Skeletal muscle cell (primary cell): ENCODE measurements around the gene SIRT7.
"Not testable (repeated sequence)": the region's sequence is repeated elsewhere in the genome, so short reads cannot be mapped to it uniquely, and the experiment has no call there.

Experiments
- DNase-seq: peaks from one replicate; pipeline ENCODE4 v3.0.0-alpha.2; 2010; ENCODE audit warnings: low read depth
- H3K4me3 ChIP-seq: 2 replicates; pipeline ENCODE4 v1.5.1; 2011; ENCODE audit warnings: low read depth, mild to moderate bottlenecking, control low read depth, low read length, moderate library complexity

The SIRT7 gene

DNA sequence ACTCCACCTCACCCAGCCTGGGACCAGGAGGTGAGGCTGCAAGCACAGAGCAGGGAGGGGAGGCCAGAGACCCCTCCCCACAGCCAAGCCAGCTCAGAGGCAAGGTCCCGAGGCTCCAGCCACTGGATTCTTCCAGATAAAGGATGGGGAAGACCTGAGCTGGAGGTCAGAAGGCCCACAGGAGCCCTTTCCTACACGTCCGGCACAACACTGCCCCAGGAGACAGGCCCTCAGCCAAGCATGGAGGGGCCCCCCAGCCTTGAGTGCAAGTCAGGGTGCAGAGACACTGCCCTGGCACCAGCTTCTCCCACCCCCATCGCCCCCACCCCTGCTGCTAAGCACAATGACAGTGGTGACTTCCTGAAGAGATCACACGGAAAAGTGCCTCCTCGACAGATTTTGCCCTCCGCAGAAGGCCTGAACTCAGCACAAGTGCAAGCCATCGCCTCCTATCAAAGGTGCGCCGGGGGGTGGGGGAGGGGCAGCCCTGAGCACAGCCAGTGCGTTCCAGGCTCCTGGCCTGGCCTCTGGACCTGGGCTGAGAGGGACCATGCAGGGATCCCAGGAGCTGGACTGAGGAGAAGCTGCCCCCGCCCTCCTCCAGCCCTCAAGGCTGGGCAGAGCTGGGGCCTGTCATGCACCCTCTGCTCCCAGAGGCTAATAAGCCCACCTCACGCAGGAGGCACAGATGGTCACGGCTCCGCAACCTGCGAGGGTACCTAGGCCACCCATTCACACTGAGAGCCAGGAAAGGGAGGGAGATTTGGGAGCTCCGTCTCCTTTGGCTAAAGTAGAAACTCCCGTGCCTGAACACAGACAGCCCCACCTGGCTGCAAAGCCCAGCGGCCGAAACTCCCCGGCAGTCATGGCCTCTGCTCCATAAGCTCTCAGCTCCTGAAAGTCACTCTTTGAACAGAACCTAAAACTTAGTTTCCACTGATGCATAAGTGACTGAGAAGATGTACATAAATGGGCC lies 6.9 kb upstream of the SIRT7 start:
- H3K4me3 ChIP-seq = no peak overlapping the region
- no peak for DNase-seq

DNA sequence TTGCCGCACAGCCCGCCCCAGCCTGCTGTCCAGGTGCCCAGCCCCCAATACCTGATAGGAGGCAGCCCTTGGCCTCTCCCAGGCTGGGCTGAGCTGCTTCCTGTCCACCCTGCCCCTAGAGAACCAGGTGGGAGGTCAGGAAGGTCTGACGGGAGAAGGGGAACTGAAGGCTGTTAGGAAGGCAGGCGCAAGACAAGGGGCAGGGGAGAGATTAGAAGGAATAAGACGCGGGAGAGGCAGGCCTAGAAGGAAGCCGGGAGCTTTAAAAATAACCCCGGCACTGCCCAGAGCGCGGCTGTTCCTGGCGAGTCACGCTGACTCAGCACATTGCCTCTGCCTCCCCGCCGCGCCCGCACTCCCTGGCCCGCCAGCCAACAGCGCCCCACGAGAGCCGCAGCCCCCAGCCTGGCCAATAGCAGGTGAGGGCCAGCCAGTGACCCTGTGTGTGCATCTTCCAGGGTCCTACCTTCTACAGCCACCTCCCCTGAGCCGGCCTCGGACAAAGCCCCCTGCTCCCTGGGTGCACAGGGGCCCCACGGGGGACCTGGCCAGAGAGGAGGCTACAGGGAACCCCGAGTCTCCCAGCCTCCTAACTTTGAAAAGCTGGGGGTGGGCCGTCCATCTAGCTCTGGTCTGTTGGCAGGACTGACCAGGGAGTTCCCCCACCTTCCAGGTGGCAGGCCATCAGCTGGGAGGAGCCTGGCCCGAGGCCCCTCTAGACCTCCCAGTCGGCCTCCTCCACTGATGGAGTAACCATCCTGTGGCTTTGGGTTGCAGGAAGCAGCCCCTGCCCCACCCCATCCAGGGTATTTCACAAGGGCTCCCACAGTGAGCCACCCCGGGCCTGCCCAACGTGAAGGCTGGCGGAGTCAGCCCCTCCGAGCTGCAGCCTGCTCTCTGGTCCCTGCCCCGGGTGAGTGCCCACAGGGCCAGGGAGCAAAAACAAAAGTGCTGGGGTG lies 5.6 kb upstream of the SIRT7 start:
- peak overlapping the region; percentile 27 for H3K4me3 ChIP-seq
- DNase-seq = peak; percentile 45

DNA sequence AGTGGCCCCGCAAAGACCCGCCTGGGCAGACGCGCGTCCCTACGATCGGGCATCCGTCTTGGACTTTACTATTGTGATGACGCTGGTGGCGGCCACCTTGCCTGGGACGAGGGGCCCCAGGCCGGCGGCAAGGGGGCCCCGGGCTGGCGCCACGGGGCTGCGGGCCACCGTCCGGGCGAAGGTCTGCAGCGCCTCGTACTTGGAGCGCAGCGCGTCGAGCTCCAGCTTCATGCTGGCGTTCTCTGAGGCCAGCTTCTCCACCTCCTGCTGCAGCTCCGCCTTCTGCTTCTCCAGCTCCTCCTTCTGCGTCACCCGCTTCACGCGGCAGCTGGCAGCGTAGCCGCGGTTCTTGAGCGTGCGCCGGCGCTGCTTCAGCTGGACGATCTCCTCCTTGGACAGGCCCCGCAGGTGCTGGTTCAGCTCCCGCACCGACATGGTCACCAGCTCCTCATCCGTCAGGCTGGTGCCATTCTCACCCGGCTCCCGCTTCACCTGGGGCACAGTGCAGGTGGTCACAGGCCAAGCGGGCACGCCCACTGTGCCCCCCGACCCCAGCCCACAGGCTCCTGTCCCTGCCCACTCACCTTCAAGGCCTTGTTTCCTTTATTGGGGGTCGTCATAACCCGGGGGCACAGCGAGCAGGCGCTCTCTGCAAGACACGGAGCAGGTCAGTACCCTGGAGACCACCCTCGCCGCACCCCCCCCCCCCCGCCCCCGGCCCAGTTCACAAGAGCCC lies 4.8 kb upstream of the SIRT7 start:
- DNase-seq = no peak
- H3K4me3 ChIP-seq = peak overlapping the region; percentile 27

DNA sequence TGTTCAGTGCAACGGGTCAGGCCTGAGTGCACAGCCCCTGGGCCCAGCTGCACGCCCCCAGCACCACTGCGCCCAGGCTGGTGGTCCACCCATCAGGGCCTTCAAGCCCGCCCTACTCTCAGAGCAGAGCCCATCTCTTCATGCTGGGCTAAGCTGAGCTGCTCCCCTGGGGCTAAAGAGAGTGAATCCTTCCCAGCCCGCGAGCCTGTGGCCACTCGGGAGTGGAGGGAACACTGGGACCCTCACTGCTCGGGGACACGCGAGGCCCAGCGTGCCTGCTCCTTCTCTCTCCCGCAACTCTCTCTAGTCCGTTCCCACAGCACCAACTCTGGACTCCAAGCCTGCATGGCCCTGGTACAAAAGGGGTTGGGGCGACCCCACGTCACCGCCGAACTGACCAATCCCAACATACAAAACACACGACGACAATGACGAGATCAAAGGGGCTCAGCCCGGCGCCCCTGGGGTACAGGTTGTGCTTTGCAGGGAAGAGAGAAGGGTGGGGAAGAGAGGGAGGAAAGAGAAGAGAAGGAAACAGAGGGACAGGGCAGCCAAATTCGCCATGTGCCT lies 4.1 kb upstream of the SIRT7 start:
- no peak overlapping the region for H3K4me3 ChIP-seq
- DNase-seq = no peak

DNA sequence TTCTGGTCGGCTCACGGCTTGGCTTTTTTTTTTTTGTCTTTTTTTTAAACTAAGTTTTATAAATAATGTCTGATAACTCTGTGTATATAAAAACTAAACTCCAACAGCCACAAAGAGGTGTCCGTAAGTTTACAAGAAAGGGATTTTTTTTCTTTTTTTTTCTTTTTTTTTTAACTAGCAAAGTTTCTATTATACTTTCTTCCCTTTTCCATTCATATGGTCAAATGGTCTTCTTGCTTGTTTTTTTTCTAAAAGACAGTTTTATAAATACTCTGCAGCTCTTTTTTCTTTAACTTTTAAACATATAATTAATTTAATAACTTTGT lies 3.5 kb upstream of the SIRT7 start:
- no peak for DNase-seq
- no peak overlapping the region for H3K4me3 ChIP-seq

DNA sequence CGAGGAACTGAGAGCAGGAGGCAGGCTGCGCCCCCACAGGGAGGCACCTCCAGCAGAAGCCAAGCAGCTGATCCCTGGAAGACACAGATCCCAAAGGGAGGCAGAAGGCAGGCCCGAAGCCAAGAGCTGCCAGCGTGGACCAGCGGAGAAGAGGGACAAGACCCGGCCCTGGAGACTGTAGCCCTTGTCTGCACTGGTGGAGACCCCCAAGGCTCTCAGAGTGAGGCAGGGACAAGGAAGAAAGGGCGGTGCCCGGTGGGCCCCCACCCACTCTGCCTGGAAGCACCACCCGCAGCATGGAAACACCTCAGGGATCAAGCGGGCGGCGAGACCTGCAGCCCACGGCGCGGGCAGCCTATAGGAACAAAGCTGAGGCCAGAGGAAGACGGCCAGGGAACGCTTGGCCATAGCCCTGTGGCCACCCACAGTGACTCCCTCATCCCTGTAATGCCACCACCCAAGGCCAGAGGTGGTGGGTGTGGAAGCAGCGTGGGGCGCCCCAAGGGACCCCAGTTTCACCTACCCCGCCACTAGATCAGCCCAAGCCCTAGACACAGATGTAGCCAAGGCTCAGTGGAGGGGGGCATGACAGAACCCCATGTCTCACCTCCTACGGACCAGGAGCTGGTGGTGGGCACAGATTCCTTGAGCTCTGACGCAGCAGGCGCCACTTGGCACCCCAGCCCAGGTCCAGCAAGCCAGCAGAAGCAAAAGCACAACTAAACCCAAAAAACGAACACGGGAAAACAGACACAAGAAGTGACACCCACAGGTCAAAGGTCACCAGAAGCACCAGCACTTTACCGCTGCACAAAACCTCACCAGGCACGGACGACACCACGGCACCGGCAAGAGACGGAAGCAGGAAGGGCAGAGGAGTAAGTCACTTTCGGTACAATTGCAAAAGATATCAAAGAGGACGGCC lies 2.9 kb upstream of the SIRT7 start:
- no peak for DNase-seq
- no peak overlapping the region for H3K4me3 ChIP-seq

DNA sequence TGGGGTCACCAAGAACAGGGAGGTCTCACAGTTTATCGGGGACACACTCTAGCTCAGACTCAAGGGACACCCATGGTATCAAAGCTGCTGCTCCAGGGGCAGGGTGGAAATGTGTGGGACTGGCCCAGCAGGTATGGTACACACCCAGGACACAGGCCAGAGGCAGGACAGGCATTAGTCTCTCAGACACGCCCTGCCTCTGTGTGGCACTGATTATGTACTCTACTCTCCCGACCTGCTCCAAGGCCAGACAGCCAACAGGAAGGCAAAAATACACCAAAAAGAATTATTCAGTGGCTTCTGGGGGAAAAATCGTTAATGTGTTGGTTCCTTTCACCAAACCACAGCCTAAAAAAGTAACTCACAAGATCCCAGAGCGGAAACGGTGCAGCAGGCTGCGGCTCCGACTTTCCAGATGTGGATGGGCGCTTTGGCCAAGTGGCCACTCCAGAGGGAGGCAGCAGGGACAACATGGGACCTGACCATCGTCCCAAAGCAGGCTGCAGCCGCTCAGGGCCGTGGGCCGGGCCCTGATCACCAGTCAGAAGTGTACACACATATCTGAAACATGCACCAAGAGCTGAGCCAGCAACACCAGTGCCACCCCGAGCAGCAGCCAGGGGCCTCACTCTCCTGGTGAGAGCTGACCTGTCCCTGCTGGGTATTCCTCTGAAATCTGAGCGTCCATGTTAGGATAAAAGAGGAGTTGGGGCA lies 1.0 kb upstream of the SIRT7 start:
- no peak overlapping the region for H3K4me3 ChIP-seq
- DNase-seq = no peak

DNA sequence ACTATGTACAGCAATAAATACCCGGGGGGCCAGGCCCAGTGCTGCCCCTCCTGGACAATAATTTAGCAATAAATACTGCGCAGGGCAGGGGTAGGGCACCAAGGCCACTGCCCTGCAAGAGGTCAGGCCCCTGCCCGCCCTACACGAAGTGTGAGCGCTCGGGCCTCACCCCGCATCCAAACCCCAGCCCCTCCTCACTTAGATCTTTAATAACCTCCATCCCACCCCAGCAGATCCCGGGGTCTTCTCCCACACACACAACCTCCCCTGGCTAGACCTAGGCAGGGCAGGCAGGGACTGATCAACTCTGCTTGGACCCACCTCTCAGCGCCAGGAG lies 325 bp upstream of the SIRT7 start:
- DNase-seq = not testable (repeated sequence)
- H3K4me3 ChIP-seq = peak overlapping the region; percentile 7

DNA sequence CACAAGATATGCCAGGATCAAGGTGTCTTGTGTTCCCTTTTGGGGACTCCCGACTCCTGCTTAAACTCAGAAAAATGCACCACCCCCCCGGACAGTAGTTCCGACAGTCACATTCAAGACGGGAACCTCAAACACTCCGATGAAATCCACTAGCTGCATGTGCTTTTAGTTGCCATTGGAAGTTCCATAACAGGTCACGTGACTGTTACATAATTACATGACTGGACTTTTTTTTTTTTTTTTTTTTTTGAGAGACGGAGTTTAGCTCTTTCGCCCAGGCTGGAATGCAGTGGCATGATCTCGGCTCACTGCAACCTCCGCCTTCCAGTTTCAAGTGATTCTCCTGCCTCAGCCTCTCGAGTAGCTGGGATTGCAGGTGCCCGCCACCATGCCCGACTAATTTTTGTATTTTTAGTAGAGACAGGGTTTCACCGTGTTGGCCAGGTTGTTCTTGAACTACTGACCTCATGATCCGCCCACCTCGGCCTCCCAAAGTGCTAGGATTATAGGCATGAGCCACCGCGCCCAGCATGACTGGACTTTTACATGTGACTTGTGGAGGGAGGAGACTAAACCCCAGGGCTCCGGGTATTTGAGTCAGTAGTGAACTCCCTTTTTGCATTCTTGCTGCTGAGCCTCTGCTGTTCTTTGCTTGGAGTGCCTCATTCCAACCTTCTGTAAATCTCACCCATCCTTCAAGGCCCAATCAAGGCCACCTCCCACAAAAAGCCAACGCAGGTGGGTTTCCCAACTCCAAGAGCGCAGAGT lies 1.6 kb downstream of the SIRT7 start:
- no peak for DNase-seq
- H3K4me3 ChIP-seq = peak overlapping the region; percentile 66

DNA sequence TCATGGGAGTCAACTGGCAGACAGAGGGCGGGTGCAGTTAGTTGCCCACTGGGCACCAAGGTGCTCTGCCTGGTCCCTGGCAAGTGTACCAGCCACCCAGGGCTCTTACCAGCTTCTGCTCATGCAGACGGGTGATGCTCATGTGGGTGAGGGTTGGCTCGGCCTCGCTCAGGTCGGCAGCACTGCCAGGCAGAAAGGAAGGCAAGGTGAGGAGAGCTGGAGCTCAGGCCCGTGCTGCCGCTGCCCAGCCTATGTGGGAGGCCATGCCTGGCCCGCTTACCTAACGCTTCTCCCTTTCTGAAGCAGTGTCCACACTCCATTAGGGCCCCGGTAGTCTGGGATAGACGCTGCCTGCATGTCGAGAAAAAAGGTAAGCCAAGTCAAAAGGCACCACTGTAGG lies 2.6 kb downstream of the SIRT7 start:
- no peak for DNase-seq
- no peak overlapping the region for H3K4me3 ChIP-seq

DNA sequence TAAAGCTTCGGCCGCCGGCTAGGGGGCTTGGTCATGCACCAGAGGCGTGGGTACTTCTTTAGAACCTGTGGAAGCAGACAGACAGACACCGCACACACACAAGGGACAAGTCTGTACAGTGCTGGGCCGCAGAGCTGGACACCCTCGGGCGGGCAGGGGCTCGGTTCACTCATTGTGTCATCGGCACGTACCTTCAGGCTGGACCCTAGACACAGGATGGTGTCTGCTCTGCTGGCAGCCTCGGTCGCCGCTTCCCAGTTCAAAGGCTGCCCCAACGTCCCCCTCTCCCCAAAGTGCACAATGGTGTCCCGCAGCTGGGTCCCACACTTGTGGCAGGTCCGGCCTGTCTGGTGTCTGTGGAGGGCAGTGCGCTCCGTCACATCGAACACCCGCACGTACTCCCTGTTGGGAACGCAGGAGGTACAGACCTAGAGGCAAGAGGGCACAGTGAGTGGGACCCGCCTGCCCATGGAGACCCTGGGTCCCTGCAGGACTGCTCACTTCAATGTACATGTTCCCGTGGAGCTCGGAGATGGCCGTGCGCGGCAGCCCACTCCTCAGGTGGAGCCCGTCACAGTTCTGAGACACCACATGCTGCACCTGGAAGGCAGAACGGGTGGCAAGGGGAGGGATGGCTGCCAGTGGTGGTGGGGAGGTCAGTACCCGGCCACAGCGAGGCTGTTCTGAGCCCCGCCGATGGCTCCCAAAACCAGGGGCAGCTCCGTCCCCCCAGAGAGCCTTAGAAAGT lies 3.7 kb downstream of the SIRT7 start:
- no peak overlapping the region for H3K4me3 ChIP-seq
- DNase-seq = no peak

DNA sequence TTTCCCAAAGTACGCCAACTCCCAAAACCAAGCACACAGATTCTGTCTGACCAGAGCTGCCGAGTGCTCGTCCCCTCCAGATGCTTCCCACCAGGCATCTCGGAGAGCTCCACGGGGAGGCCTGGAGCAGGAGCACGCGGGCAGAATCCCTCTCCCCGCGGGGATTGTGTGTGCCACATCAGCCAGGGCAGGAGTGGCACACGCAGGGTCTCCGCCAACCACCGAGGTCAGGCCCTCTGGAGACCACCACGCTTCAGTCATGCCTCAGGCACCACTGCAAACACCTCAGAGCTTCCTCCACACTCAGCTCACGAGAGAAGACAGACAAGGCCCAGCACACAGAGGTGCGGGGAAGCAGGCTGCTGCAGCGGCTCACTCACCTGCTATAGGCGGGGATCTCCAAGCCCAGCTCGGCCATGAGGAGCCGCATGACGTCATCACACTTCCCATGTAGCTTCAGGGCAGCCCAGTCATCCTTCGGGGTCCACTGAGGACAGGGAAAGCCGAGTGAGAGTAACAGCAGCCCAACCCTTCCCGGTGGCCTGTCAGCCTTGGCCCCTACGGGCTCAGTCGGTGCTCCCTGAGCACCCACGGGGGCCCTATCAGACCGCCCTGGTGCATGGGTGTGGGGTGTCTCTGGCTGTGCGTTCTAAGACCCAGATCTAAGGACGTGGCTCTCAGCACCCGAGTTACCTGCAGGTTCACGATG lies 4.4 kb downstream of the SIRT7 start:
- H3K4me3 ChIP-seq = no peak overlapping the region

DNA sequence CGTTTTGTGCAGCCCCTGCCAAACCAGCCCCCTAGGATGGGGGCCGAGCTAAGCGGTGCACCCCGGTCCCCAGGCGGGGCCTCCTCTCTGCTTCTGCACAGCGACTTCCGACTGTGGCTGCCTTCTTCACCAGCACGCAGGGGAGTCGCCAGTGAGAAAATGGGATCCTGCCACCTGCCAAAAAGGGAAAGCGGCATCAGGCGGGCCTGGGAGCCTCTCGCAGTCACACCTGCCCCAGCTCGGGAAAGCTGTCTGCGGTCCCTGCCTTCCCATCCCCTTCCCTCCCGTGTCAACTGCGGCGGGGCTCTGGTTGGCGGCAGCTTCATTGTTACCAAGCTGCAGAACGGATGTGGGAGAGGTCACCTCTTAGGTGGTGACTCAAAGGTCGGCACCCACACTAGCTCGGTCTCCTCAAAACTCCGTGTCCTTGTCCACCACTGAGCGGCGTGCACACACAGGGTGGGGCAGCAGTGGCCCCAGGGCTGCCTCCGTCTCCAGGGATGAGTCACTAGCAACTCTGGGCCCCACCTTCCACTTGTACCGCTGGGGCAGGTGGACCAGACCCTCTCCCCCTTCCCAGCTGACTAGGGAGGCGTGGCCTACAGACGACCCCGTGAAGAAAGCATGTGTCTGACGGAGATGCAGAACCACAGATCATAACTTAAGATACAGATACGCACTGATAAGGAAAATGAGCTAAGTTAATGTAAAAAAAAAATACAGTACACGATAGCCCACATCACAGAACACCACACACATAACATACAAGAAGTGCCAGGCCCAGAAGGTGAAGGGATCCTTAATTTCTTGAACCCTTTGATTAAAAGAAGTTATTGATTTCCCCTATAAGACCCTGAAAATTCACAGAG lies 5.3 kb downstream of the SIRT7 start:
- DNase-seq = no peak
- H3K4me3 ChIP-seq = no peak overlapping the region

More for the DNA sequence above, 4.4 kb downstream of the SIRT7 start:
- no peak for DNase-seq

DNA sequence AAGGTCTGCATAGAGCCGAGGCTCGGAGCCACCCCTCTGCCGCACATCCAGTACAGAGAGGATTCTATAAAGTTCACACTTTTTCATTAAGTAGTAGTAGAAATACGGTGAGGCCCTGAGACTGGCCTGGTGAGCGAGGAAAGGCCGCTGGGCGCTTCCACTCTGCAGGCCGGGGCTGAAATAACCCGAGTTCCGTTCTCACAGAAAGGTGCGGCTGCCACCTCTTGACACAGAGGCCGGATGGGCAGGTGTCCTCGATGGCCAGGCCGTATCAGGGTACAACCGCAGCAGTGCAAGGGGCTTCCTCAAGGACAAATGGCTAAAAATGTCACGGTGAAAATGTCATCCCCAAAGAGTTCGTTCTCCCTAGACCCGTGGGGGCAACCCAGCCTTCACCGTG lies 6.0 kb downstream of the SIRT7 start:
- no peak for DNase-seq
- H3K4me3 ChIP-seq = no peak overlapping the region
